IPS-NIHi7 (cell line): ENCODE results near the gene RASGRF1.
A peak's percentile ranks its signal among the peaks of the same experiment; 100 is the strongest.

Experiments
- DNase-seq: peaks from one replicate; pipeline ENCODE4 v3.0.0; 2012; ENCODE audit warnings: mixed read lengths; ENCODE audit errors: extremely low spot score

Gene RASGRF1

GRCh38 chr15:78957416-78958093 is 133.0 kb downstream of the RASGRF1 start:
- no peak for DNase-seq

GRCh38 chr15:78956937-78957336 is 133.6 kb downstream of the RASGRF1 start:
- DNase-seq, result no peak

DNA sequence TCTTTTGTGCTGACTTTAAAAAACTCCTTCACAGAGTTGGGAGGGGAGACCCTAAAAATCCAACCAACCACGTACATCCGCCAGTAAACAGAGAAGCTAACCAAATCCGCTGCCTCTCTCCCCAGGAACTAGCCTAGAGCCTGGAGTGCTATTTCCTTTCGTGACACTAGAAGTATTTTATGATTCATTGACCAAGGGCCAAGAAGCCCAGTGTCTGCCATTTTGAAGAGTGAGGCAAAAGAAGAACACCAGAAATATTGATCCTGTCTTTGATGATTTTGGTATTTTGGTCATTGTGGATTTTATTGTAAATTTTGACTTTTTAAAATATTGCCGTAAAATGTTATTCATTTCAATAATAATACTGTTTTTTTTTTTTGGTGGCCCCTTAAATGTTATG is 135.2 kb downstream of the RASGRF1 start:
- no peak for DNase-seq

GRCh38 chr15:78951841-78952238 is 138.7 kb downstream of the RASGRF1 start:
- DNase-seq, result no peak

GRCh38 chr15:78950902-78951840 is 139.4 kb downstream of the RASGRF1 start:
- DNase-seq, result no peak

GRCh38 chr15:78950343-78950742 is 140.2 kb downstream of the RASGRF1 start:
- no peak for DNase-seq

DNA sequence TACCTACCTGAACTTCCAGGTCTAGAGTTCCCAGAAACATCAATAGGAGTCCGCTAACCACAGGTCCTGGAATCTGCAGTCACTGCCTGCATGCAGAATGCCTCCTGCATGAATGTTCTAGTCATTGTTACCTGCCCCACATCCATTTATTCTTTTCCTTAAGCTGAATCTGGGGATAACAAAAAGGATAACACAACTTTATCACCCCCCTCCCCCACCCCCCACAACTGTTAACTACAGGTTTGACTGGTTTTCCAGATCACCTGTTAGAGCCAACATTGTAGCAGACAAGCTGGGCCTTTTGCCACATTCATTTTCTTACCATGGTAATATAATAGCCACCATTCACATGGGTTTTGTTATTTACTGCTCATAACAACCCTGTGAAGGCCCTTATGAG is 141.1 kb downstream of the RASGRF1 start:
- no peak for DNase-seq

GRCh38 chr15:78947506-78947905 is 143.1 kb downstream of the RASGRF1 start:
- no peak for DNase-seq

- DNase-seq, result no peak
These were observed 144.1 kb downstream of the RASGRF1 start for GRCh38 chr15:78946493-78946892.

GRCh38 chr15:78944669-78945407 is 145.7 kb downstream of the RASGRF1 start, which contains the start of gene CTSH:
Gene CTSH (minus strand): TSS chr15:78945046. CDS start chr15:78944981, 65 bp downstream.
- DNase-seq, result peak; percentile 97

GRCh38 chr15:78944202-78944625 is 146.4 kb downstream of the RASGRF1 start:
- no peak for DNase-seq

DNA sequence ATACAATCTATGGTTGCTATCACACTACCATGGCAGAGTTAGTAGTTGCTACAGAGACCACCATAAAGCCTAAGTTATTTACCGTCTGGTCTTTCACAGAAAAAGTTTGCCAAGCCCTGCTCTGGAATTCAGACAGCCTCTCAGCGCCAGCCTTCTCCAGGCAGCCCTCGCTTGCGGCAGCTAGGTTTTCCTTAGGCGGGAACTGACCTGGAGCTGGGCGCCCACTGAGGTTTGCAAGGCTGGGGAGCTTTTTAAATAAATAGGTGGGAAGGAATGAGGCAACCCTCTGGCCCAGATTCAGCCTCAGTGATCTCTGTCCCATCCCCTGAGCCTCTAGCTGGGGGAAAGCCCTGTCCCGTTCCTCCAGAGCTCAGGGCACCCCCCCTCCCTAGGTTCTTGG is 146.9 kb downstream of the RASGRF1 start:
- DNase-seq, result no peak

GRCh38 chr15:78942741-78943140 is 147.8 kb downstream of the RASGRF1 start:
- DNase-seq, result no peak

DNA sequence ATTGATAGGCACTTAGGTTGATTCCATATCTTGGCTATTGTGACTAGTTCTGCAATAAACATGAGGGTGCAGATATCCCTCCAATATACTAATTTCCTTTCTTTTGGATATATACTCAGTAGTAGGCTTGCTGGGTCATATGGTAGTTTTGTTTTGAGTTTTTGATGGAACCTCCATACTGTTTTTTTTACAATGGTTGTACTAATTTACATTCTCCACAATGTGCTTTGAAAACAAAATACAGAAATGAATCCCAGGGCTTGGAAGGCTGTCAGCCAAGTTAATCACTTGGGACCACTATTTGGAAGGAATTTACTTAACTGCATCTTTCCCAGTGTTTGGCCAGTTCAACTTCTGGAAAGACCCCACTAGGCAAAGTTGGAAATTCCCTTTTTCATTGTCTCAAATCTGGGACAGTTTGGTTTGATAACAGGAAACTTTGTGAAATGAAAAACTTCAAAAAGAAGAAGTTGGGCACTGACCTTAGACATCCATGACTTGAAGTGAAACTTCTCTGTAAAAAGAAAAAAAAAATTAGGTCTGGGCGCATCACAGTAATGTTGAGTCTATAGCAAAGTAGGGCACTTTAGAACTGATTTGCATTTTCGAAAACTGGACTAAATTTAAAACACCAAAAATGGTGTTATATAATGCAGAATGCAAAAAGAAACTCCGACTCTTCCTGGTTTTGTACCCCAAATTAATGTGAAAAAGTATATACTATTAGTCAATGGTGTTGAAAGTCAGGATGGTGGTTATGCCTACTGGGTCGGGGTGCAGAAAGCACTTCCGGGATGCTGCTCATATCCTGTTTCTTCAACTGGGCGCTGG is 151.7 kb downstream of the RASGRF1 start:
- DNase-seq, result no peak

- DNase-seq, result no peak
These were observed 153.3 kb downstream of the RASGRF1 start for GRCh38 chr15:78937132-78937739.

- no peak for DNase-seq
These were observed 155.9 kb downstream of the RASGRF1 start for GRCh38 chr15:78934655-78935023.

GRCh38 chr15:78933823-78934654 is 156.5 kb downstream of the RASGRF1 start:
- DNase-seq, result no peak

GRCh38 chr15:78933187-78933822 is 157.3 kb downstream of the RASGRF1 start:
- DNase-seq, result no peak

DNA sequence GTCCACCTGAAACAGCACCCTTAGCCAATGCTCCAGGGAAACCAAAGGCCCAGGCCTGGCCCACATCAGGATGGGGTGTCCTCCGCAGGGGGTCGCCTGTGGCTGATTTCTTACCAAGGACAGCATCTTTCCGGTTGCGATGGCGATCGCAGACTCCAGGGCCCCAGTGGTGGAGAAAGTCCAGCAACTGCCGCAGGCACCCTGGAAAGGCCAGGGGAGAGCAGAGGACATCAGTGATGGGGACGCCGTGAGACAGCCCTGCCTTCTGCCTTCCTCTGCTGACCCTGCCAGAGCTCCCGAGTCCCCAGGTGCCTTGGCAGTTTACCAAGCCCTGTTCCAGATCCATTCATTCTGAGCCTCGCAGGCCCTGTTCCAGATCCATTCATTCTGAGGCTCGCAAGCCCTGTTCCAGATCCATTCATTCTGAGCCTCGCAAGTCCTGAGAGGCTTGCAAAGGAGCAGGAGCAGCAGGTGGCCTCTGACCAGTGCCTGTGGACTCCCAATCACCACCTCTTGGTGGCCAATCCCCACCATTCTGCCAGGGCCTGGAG is 158.2 kb downstream of the RASGRF1 start:
- no peak for DNase-seq
